Large intestine (tissue), 3 donors: ENCODE data around the gene UROC1. TPM values are rescaled to one million over a fixed set of nuclear protein-coding genes. Genes with fewer than 3 reads are reported as not detected.
A peak's percentile ranks its signal among the peaks of the same experiment; 100 is the strongest.

Source experiments
- DNase-seq, 2 donors: peaks; one replicate each; pipeline versions ENCODE4 v3.0.0 to v3.0.0-alpha.2; 2013
- H3K27ac ChIP-seq: one replicate; pipeline ENCODE4 v1.5.1; 2013; ENCODE audit warnings: low read length
- H3K27me3 ChIP-seq: 2 replicates; pipeline ENCODE4 v1.6.1; 2013; ENCODE audit warnings: low read length; ENCODE audit not compliant: control insufficient read depth, insufficient read depth
- H3K36me3 ChIP-seq: 2 replicates; pipeline ENCODE4 v1.6.1; 2013; ENCODE audit warnings: low read length; ENCODE audit not compliant: control insufficient read depth, insufficient read depth
- H3K4me1 ChIP-seq: one replicate; pipeline ENCODE4 v1.6.1; 2013; ENCODE audit warnings: low read length; ENCODE audit not compliant: control insufficient read depth, insufficient read depth
- H3K4me3 ChIP-seq: one replicate; pipeline ENCODE4 v1.5.1; 2013; ENCODE audit warnings: low read length
- H3K9me3 ChIP-seq: one replicate; pipeline ENCODE4 v1.6.1; 2013; ENCODE audit warnings: mild to moderate bottlenecking, low read depth, low read length, moderate library complexity; ENCODE audit not compliant: control insufficient read depth
- WGBS: methylation state at CpG from one replicate; pipeline ENCODE4 v1.1.5; 2013; ENCODE audit warnings: low lambda C conversion rate; ENCODE audit not compliant: insufficient coverage; 5-methylcytosine and 5-hydroxymethylcytosine counted together
- polyA plus RNA-seq: library from polyadenylated mRNA; unstranded; fragments of 120-200 nt; gene quantifications from one replicate; pipeline ENCODE4 v1.2.1, GENCODE V29; 2013

Gene UROC1
- polyA plus RNA-seq, 1 donor: 0.06 TPM

- Histone ChIP-seq H3K4me3 (no peak overlapping the region), H3K4me1 (no peaks in the 10 kb centered on the region), H3K36me3 (peaks cover 18% of the 10 kb centered on the region), H3K9me3 (peaks cover 5% of the 10 kb centered on the region), H3K27me3 (peaks cover 9% of the 10 kb centered on the region), H3K27ac (no peak overlapping the region)
- WGBS: 100% methylated on average over 1 of the region's 8 CpGs
- no peak for DNase-seq
Measured at GRCh38 chr3:126546549-126547239, 29.1 kb upstream of the UROC1 start.

- peaks cover 20% of the 10 kb centered on the region for H3K36me3 ChIP-seq
- H3K4me1 ChIP-seq: no peaks in the 10 kb centered on the region
- DNase-seq: no peak
- H3K4me3 ChIP-seq: no peak overlapping the region
- WGBS: no CpG with 5 or more reads among the region's 6 CpGs
- H3K9me3 ChIP-seq: peaks cover 5% of the 10 kb centered on the region
- peaks cover 9% of the 10 kb centered on the region for H3K27me3 ChIP-seq
- no peak overlapping the region for H3K27ac ChIP-seq
Measured at GRCh38 chr3:126546013-126546412, 28.4 kb upstream of the UROC1 start.

GRCh38 chr3:126545544-126545943 lies 28.0 kb upstream of the UROC1 start:
- no peak overlapping the region for H3K4me3 ChIP-seq
- no peak for DNase-seq
- no peak overlapping the region for H3K27ac ChIP-seq
- peaks cover 22% of the 10 kb centered on the region for H3K36me3 ChIP-seq
- WGBS: no CpG with 5 or more reads among the region's 5 CpGs
- peaks cover 9% of the 10 kb centered on the region for H3K27me3 ChIP-seq
- peaks cover 5% of the 10 kb centered on the region for H3K9me3 ChIP-seq
- H3K4me1 ChIP-seq: no peaks in the 10 kb centered on the region

GRCh38 chr3:126544596-126545281 lies 27.2 kb upstream of the UROC1 start:
- Histone ChIP-seq H3K4me1 (no peaks in the 10 kb centered on the region), H3K27me3 (peaks cover 9% of the 10 kb centered on the region), H3K4me3 (no peak overlapping the region), H3K36me3 (peaks cover 28% of the 10 kb centered on the region), H3K27ac (no peak overlapping the region), H3K9me3 (peaks cover 5% of the 10 kb centered on the region)
- no peak for DNase-seq
- WGBS: no CpG with 5 or more reads among the region's 7 CpGs

- no peak overlapping the region for H3K4me3 ChIP-seq
- 100% methylated on average over 1 of the region's 2 CpGs for WGBS
- peaks cover 6% of the 10 kb centered on the region for H3K27me3 ChIP-seq
- peaks cover 5% of the 10 kb centered on the region for H3K9me3 ChIP-seq
- DNase-seq: no peak
- H3K27ac ChIP-seq: no peak overlapping the region
- H3K36me3 ChIP-seq: peaks cover 33% of the 10 kb centered on the region
- H3K4me1 ChIP-seq: no peaks in the 10 kb centered on the region
Measured at GRCh38 chr3:126543457-126544061, 26.0 kb upstream of the UROC1 start.

GRCh38 chr3:126542340-126543241 lies 25.0 kb upstream of the UROC1 start:
- H3K36me3 ChIP-seq: peaks cover 40% of the 10 kb centered on the region
- no CpG with 5 or more reads among the region's 57 CpGs for WGBS
- no peaks in the 10 kb centered on the region for H3K4me1 ChIP-seq
- peaks cover 5% of the 10 kb centered on the region for H3K9me3 ChIP-seq
- H3K27ac ChIP-seq: no peak overlapping the region
- peaks cover 4% of the 10 kb centered on the region for H3K27me3 ChIP-seq
- H3K4me3 ChIP-seq: no peak overlapping the region
- DNase-seq: no peak

- Histone ChIP-seq H3K4me1 (peaks cover 3% of the 10 kb centered on the region), H3K27me3 (peaks cover 4% of the 10 kb centered on the region), H3K9me3 (peaks cover 5% of the 10 kb centered on the region), H3K4me3 (no peak overlapping the region), H3K36me3 (peaks cover 40% of the 10 kb centered on the region), H3K27ac (no peak overlapping the region)
- no CpG with 5 or more reads among the region's 101 CpGs for WGBS
- no peak for DNase-seq
Measured at GRCh38 chr3:126541628-126542339, 24.2 kb upstream of the UROC1 start.

GRCh38 chr3:126540951-126541627 lies 23.5 kb upstream of the UROC1 start:
- H3K36me3 ChIP-seq: peaks cover 45% of the 10 kb centered on the region
- H3K4me1 ChIP-seq: peaks cover 3% of the 10 kb centered on the region
- H3K27ac ChIP-seq: no peak overlapping the region
- no peak overlapping the region for H3K4me3 ChIP-seq
- DNase-seq: no peak
- H3K27me3 ChIP-seq: peaks cover 4% of the 10 kb centered on the region
- no CpG with 5 or more reads among the region's 24 CpGs for WGBS
- H3K9me3 ChIP-seq: peaks cover 5% of the 10 kb centered on the region

GRCh38 chr3:126540342-126540849 lies 22.8 kb upstream of the UROC1 start:
- H3K27me3 ChIP-seq: peaks cover 4% of the 10 kb centered on the region
- H3K4me1 ChIP-seq: peaks cover 3% of the 10 kb centered on the region
- H3K27ac ChIP-seq: no peak overlapping the region
- peaks cover 51% of the 10 kb centered on the region for H3K36me3 ChIP-seq
- peak in 1 of 2 donors; percentile 24 for DNase-seq
- H3K9me3 ChIP-seq: peaks cover 5% of the 10 kb centered on the region
- no peak overlapping the region for H3K4me3 ChIP-seq
- WGBS: 81% methylated on average over 2 of the region's 9 CpGs
